ENCODE measurements around the gene EVX2.

The EVX2 gene

DNA sequence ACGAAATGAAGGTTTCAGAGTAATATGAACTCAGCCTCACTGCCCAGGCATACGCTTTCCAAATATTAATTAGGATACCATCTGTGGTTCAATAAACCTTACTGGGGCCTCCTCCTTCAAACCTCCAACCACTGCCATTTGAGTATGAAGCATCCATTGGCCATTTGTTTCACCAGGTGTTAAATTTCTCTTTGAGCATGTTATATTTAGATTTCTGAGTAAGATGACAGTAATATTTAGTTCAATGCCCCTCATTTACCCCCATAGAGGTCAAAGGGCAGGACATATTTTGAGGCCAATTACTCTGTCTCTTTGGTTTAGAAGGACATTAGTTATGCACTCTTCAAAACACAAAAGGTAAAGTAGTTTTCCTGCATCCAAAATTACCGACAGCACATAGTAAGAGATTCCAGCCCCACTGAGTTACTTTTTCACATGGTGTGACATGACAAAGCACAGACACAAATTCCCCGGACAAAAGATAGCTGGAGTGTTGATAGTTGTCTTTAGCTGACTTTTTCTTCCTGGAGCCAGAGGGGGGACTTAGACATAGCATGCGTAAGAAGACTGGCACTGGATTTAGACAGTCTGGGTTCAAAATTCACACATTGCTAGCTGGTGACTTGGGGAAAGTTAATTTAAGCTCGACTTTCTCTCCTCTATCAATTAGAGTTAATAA lies 48.6 kb downstream of the EVX2 start:
- no peak overlapping the region for H3K9ac ChIP-seq (ENCODE audit: low read depth, low read length)
- H3K4me3 ChIP-seq (ENCODE audit: low read depth in 1 of 2, low read length in 2 of 2), result no peak overlapping the region
- DNase-seq (no peak), ATAC-seq (ENCODE audit: insufficient read depth, low read depth) (no peak)
- H3K9me3 ChIP-seq (ENCODE audit: insufficient read depth, low read length, severe bottlenecking), result no peaks in the 10 kb centered on the region
- no peak overlapping the region for H3K27ac ChIP-seq (ENCODE audit: low read length)
- no peaks in the 10 kb centered on the region for H3K79me2 ChIP-seq (ENCODE audit: insufficient read depth, low read length)
- H3K4me1 ChIP-seq (ENCODE audit: insufficient read depth, low read length), result no peaks in the 10 kb centered on the region
- no peaks in the 10 kb centered on the region for H3K36me3 ChIP-seq (ENCODE audit: insufficient read depth, low read length)
- H3K27me3 ChIP-seq (ENCODE audit: insufficient read depth, low read length, poor library complexity), result peaks cover 6% of the 10 kb centered on the region
- TF ChIP-seq EZH2 (IDR thresholded peaks at IDR 0.05; ENCODE audit: borderline replicate concordance, low read depth, low read length, severe bottlenecking), result no peak
- TF ChIP-seq, protein P1, sequence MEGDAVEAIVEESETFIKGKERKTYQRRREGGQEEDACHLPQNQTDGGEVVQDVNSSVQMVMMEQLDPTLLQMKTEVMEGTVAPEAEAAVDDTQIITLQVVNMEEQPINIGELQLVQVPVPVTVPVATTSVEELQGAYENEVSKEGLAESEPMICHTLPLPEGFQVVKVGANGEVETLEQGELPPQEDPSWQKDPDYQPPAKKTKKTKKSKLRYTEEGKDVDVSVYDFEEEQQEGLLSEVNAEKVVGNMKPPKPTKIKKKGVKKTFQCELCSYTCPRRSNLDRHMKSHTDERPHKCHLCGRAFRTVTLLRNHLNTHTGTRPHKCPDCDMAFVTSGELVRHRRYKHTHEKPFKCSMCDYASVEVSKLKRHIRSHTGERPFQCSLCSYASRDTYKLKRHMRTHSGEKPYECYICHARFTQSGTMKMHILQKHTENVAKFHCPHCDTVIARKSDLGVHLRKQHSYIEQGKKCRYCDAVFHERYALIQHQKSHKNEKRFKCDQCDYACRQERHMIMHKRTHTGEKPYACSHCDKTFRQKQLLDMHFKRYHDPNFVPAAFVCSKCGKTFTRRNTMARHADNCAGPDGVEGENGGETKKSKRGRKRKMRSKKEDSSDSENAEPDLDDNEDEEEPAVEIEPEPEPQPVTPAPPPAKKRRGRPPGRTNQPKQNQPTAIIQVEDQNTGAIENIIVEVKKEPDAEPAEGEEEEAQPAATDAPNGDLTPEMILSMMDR (IDR thresholded peaks at IDR 0.05; ENCODE audit: borderline replicate concordance, extremely low read depth, low read length, poor library complexity, severe bottlenecking), result no peak
- no peaks in the 10 kb centered on the region for H4K20me1 ChIP-seq (ENCODE audit: insufficient read depth, low read length)
- no peak overlapping the region for H3K4me2 ChIP-seq (ENCODE audit: insufficient read depth, low read length)
- H2AFZ ChIP-seq (ENCODE audit: low read depth, low read length), result no peak overlapping the region

DNA sequence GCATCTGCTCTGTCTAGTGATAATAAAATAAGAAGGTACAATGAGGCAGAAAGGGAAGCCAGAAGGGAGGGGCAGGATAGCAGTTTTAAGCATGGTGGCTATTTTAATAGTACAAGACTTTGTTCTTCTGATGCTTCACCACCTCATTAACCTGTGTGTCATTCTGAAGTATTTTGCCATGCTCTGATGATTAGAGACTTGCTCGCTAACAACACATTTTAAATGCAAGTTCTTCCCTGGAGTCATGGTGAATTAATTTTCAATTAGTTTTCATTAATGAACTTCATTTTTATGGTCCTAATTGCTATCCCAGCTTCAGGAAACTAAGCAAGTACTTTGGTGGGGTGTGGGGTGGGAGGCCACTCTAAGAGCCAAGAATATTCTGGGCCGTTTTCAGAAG lies 56.0 kb downstream of the EVX2 start:
- ATAC-seq (ENCODE audit: insufficient read depth, low read depth) (no peak), DNase-seq (no peak)
- H2AFZ ChIP-seq (ENCODE audit: low read depth, low read length), result no peak overlapping the region
- H3K4me2 ChIP-seq (ENCODE audit: insufficient read depth, low read length), result no peak overlapping the region
- H3K79me2 ChIP-seq (ENCODE audit: insufficient read depth, low read length), result no peaks in the 10 kb centered on the region
- H3K4me3 ChIP-seq (ENCODE audit: low read depth in 1 of 2, low read length in 2 of 2), result no peak overlapping the region
- H3K27me3 ChIP-seq (ENCODE audit: insufficient read depth, low read length, poor library complexity), result peaks cover 15% of the 10 kb centered on the region
- no peaks in the 10 kb centered on the region for H3K4me1 ChIP-seq (ENCODE audit: insufficient read depth, low read length)
- no peak overlapping the region for H3K27ac ChIP-seq (ENCODE audit: low read length)
- no peak overlapping the region for H3K9ac ChIP-seq (ENCODE audit: low read depth, low read length)
- H3K9me3 ChIP-seq (ENCODE audit: insufficient read depth, low read length, severe bottlenecking), result no peaks in the 10 kb centered on the region
- H4K20me1 ChIP-seq (ENCODE audit: insufficient read depth, low read length), result no peaks in the 10 kb centered on the region
- no peak for TF ChIP-seq EZH2 (IDR thresholded peaks at IDR 0.05; ENCODE audit: borderline replicate concordance, low read depth, low read length, severe bottlenecking)
- TF ChIP-seq, protein P1 (IDR thresholded peaks at IDR 0.05; ENCODE audit: borderline replicate concordance, extremely low read depth, low read length, poor library complexity, severe bottlenecking), result no peak
- H3K36me3 ChIP-seq (ENCODE audit: insufficient read depth, low read length), result no peaks in the 10 kb centered on the region

All from DND-41 (cell line).